NCI-H748 (cell line): ENCODE measurements around the gene RBM7.

Experiments used
- DNase-seq: peaks from one replicate; lab custom pipeline; 2025; ENCODE audit not compliant: unreplicated experiment; lab: John Stamatoyannopoulos, UW

The RBM7 gene

GRCh38 chr11:114447444-114447843 is 47.0 kb downstream of the RBM7 start:
- no peak for DNase-seq

- no peak for DNase-seq
Measured at GRCh38 chr11:114447892-114448291, 47.4 kb downstream of the RBM7 start.

GRCh38 chr11:114448749-114449482 is 48.5 kb downstream of the RBM7 start:
- DNase-seq: no peak

- no peak for DNase-seq
Measured at GRCh38 chr11:114449845-114450244, 49.4 kb downstream of the RBM7 start.

- DNase-seq: no peak
Measured at GRCh38 chr11:114452399-114452798, 51.9 kb downstream of the RBM7 start.
